HCT116 (cell line): ENCODE results near the gene RNU1-2. TPM values are rescaled to one million over a fixed set of nuclear protein-coding genes. Genes with fewer than 3 reads are reported as not detected.

ENCODE experiments used
- ATAC-seq: fragments of 200-7000 bp; cut with Tn5 transposase; 2 replicates; pipeline ENCODE4 v1.9.1; 2020; ENCODE audit warnings: mild to moderate bottlenecking, moderate library complexity
- BruUV-seq: library from RNA; stranded (reverse); fragments of 400-500 nt; replicated peaks from 2 replicates; lab custom pipeline; 2021; lab: Mats Ljungman, UMichigan
- CTCF ChIA-PET: fragments of 300-600 bp; sonication (Branson Sonifier 250); formaldehyde crosslinking; loops from one replicate; lab custom pipeline; 2021; ENCODE audit warnings: antibody characterized with exemption; lab: Charles Lee
- POLR2A ChIA-PET: fragments of 300-600, 350-600 bp; sonication (Branson Sonifier 250); formaldehyde crosslinking; loops from one replicate; lab custom pipeline; 2021; ENCODE audit warnings: antibody characterized with exemption; lab: Charles Lee
- RAD21 ChIA-PET, 2 experiments: fragments of 300-600 bp; sonication (Branson Sonifier 250); formaldehyde crosslinking; loops; one replicate each; lab custom pipeline; 2023; ENCODE audit warnings: low total read pairs in 2 of 2; ENCODE audit not compliant: uncharacterized antibody in 2 of 2, unreplicated experiment in 2 of 2, low non-redundant PET in 1 of 2; lab: Charles Lee
- DNase-seq: peaks from one replicate; pipeline ENCODE4 v3.0.0-alpha.2; 2010; ENCODE audit warnings: low read depth, low spot score
- H2AFZ ChIP-seq: fragments of 200-600 bp; shearing (Covaris generic), sonication (generic); 2 replicates; pipeline ENCODE4 v1.6.1; 2017; ENCODE audit warnings: low read depth, mixed run types, mixed read lengths, antibody characterized with exemption, low read length; ENCODE audit not compliant: poor library complexity, severe bottlenecking
- H3K27ac ChIP-seq: 2 replicates; pipeline ENCODE4 v1.5.1; 2012; ENCODE audit warnings: low read depth, low read length
- H3K27me3 ChIP-seq: fragments of 200-600 bp; sonication (generic); 2 replicates; pipeline ENCODE4 v1.6.1; 2016; ENCODE audit warnings: mixed run types, low read length, mixed read lengths; ENCODE audit not compliant: insufficient read depth
- H3K36me3 ChIP-seq, 2 experiments: fragments of 200-500 bp in 1 of 2; fragments of 200-600 bp in 1 of 2; sonication (Bioruptor generic) in 1 of 2; sonication (generic) in 1 of 2; 2 replicates each; pipeline versions ENCODE4 v1.5.1 to v1.6.1; 2014 to 2016; ENCODE audit warnings: low read length in 2 of 2, inconsistent platforms in 1 of 2, mixed read lengths in 1 of 2, mixed run types in 1 of 2; ENCODE audit not compliant: insufficient read depth in 2 of 2, control insufficient read depth in 1 of 2
- H3K4me1 ChIP-seq, 2 experiments: fragments of 200-600 bp in 1 of 2; sonication (generic) in 1 of 2; 2 replicates each; pipeline versions ENCODE4 v1.5.1 to v1.6.1; 2012 to 2017; ENCODE audit warnings: low read length in 2 of 2, inconsistent platforms in 1 of 2, mild to moderate bottlenecking in 1 of 2, mixed read lengths in 1 of 2, mixed run types in 1 of 2, moderate library complexity in 1 of 2; ENCODE audit not compliant: insufficient read depth in 2 of 2, control insufficient read depth in 1 of 2
- H3K4me2 ChIP-seq: fragments of 200-600 bp; sonication (generic); 2 replicates; pipeline ENCODE4 v1.6.1; 2017; ENCODE audit warnings: mixed run types, low read length, mixed read lengths
- H3K4me3 ChIP-seq, 2 experiments: fragments of 200-600 bp in 1 of 2; sonication (generic) in 1 of 2; replicated peaks in 1 of 2; 2 replicates each; pipeline ENCODE4 v1.5.1; 2011 to 2016; ENCODE audit warnings: low read length in 2 of 2, control low read depth in 1 of 2, low read depth in 1 of 2, mild to moderate bottlenecking in 1 of 2, mixed read lengths in 1 of 2, mixed run types in 1 of 2
- H3K79me2 ChIP-seq: fragments of 200-600 bp; sonication (generic); 2 replicates; pipeline ENCODE4 v1.6.1; 2017; ENCODE audit warnings: mild to moderate bottlenecking, mixed run types, low read length, moderate library complexity, mixed read lengths; ENCODE audit not compliant: insufficient read depth
- H3K9ac ChIP-seq: fragments of 200-600 bp; sonication (generic); 2 replicates; pipeline ENCODE4 v1.6.1; 2016; ENCODE audit warnings: low read length, mixed read lengths
- H3K9me2 ChIP-seq: fragments of 200-600 bp; sonication (generic), shearing (Covaris generic); 2 replicates; pipeline ENCODE4 v1.6.1; 2017; ENCODE audit warnings: mixed run types, mild to moderate bottlenecking, moderate library complexity; ENCODE audit not compliant: insufficient read depth
- H3K9me3 ChIP-seq, 2 experiments: fragments of 200-500 bp in 1 of 2; fragments of 200-600 bp in 1 of 2; sonication (Bioruptor generic) in 1 of 2; sonication (generic) in 1 of 2; 2 replicates each; pipeline ENCODE4 v1.6.1; 2014 to 2017; ENCODE audit warnings: low read length in 2 of 2, mixed read lengths in 2 of 2, inconsistent platforms in 1 of 2, low read depth in 1 of 2, mild to moderate bottlenecking in 1 of 2, mixed run types in 1 of 2, moderate library complexity in 1 of 2; ENCODE audit not compliant: control insufficient read depth in 1 of 2, insufficient read depth in 1 of 2
- H4K20me1 ChIP-seq: fragments of 200-600 bp; sonication (generic), shearing (Covaris generic); 2 replicates; pipeline ENCODE4 v1.6.1; 2017; ENCODE audit warnings: mixed run types, mild to moderate bottlenecking, moderate library complexity; ENCODE audit not compliant: insufficient read depth
- CEBPB ChIP-seq: IDR thresholded peaks from 2 replicates; pipeline ENCODE4 v1.6.1; 2012; ENCODE audit warnings: low read depth
- EGR1 ChIP-seq: IDR thresholded peaks from 2 replicates; pipeline ENCODE4 v1.6.1; 2012; ENCODE audit warnings: low read depth
- FOSL1 ChIP-seq: IDR thresholded peaks from 2 replicates; pipeline ENCODE4 v1.6.1; 2012; ENCODE audit warnings: low read depth
- SIN3A ChIP-seq: IDR thresholded peaks from 2 replicates; pipeline ENCODE4 v1.6.1; 2012; ENCODE audit warnings: low read depth
- SP1 ChIP-seq: IDR thresholded peaks from 2 replicates; pipeline ENCODE4 v1.6.1; 2012; ENCODE audit warnings: low read depth
- TCF7L2 ChIP-seq: IDR thresholded peaks from 2 replicates; pipeline ENCODE4 v1.7.0; 2011; ENCODE audit warnings: borderline replicate concordance, inconsistent platforms; ENCODE audit not compliant: insufficient read depth, insufficient read length; ENCODE audit errors: extremely low read depth
- YY1 ChIP-seq: IDR thresholded peaks from 2 replicates; pipeline ENCODE4 v1.6.1; 2011; ENCODE audit warnings: low read length, low read depth, moderate library complexity, mild to moderate bottlenecking; ENCODE audit not compliant: insufficient replicate concordance; ENCODE audit errors: extremely low read depth
- ZFX ChIP-seq: fragments of 450-650 bp; IDR thresholded peaks from 2 replicates; pipeline ENCODE4 v1.6.1; 2017
- intact Hi-C: fragments of 100-400 bp; cut with micrococcal nuclease; formaldehyde crosslinking; loops from 2 replicates; pipeline ENCODE4 v1.10.0; 2022
- total RNA-seq: library from RNA; stranded (reverse); gene quantifications from one replicate; pipeline ENCODE4 v1.2.1, GENCODE V29; 2021; ENCODE audit not compliant: unreplicated experiment
- TF ChIP-seq, protein P1 (sequence below): IDR thresholded peaks from 2 replicates; pipeline ENCODE4 v1.6.1; 2012; ENCODE audit warnings: low read depth

Gene RNU1-2
- total RNA-seq, 1 experiment from 2014 or later: 1,685 TPM

DNA sequence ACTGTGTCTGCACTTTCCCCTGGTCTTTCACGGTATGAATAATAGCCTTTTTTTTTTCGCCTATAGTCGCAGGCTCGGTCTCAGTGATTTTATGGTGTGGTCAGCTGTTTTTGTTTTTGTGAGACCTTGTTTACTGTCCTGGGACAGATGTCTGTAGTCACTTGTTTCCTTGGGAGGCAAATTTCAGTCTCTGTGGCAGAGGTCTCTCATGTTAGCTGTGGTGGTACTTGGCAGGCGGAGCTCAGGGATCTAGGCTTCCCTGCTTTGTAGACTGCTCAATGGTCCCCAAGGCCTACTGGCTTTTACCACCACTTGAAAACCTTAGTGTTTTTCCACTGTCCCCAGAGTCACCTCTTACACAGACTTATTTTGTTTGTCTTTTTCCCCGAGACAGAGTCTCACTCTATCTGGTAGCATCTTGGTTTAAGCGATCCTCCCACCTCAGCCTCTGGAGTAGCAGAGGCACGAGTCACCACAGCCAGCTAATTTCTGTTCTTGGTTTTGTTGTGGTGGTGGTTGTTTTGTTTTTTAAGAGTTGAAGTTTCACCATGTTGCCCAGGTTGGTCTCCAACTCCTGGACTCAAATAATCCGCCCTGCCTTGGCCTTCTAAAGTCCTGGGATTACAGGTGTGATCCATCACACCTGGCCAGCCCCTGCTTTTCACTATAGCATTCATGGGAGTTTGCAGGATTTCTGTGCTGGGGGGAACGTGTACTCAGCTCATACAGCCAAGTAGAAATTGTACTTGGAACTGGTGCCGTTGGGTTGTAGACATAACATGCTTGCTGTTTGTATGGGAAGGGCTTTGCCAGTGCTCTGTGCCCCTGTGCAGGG, 10.3 kb downstream of the RNU1-2 start (continued):
- TF ChIP-seq ZFX: no peak
- TF ChIP-seq, all 23 proteins: peak for 0

DNA sequence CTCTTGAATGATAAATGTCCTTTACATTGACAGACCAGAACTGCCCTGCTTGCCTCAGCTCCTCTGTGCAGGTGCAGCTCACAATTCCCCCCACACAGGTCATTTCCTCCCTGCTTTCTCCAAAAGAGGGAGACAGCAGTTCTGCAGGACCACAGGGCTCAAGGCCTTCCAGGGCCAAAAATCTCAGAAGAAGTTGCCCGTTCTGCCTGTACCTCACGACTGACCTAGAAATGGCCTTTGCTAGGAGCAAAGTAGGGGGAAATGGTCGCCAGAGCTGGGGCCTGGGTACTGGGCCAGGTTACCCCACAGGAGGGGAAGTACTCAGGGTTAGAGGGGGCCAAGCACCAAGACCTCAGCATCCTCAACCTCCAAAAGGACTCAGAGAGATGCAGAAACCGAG, 11.1 kb downstream of the RNU1-2 start:
- peaks cover 20 to 47% of the 10 kb centered on the region in 2 experiments for H3K4me1 ChIP-seq
- BruUV-seq: no TSS peak
- RAD21 ChIA-PET: no interaction called here
- no peak overlapping the region for H3K9ac ChIP-seq
- no peaks in the 10 kb centered on the region for H3K36me3 ChIP-seq
- no peaks in the 10 kb centered on the region for H3K27me3 ChIP-seq
- CTCF ChIA-PET: interaction anchor here (2.0 kb wide), 1 partner anchor 286 kb away, joined by 6 read pairs; no protein-coding TSS in a partner anchor
- H2AFZ ChIP-seq: no peak overlapping the region
- intact Hi-C loops: no loop called here
- TF ChIP-seq FOSL1 (no peak), SIN3A (no peak), YY1 (no peak), CEBPB (no peak), TCF7L2 (no peak), SP1 (no peak), ZFX (no peak), EGR1 (no peak)
- TF ChIP-seq, protein P1, sequence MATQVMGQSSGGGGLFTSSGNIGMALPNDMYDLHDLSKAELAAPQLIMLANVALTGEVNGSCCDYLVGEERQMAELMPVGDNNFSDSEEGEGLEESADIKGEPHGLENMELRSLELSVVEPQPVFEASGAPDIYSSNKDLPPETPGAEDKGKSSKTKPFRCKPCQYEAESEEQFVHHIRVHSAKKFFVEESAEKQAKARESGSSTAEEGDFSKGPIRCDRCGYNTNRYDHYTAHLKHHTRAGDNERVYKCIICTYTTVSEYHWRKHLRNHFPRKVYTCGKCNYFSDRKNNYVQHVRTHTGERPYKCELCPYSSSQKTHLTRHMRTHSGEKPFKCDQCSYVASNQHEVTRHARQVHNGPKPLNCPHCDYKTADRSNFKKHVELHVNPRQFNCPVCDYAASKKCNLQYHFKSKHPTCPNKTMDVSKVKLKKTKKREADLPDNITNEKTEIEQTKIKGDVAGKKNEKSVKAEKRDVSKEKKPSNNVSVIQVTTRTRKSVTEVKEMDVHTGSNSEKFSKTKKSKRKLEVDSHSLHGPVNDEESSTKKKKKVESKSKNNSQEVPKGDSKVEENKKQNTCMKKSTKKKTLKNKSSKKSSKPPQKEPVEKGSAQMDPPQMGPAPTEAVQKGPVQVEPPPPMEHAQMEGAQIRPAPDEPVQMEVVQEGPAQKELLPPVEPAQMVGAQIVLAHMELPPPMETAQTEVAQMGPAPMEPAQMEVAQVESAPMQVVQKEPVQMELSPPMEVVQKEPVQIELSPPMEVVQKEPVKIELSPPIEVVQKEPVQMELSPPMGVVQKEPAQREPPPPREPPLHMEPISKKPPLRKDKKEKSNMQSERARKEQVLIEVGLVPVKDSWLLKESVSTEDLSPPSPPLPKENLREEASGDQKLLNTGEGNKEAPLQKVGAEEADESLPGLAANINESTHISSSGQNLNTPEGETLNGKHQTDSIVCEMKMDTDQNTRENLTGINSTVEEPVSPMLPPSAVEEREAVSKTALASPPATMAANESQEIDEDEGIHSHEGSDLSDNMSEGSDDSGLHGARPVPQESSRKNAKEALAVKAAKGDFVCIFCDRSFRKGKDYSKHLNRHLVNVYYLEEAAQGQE: no peak
- H3K9me3 ChIP-seq: no peaks in the 10 kb centered on the region
- H3K4me2 ChIP-seq: no peak overlapping the region
- peak overlapping the region; percentile 89 for H3K27ac ChIP-seq
- POLR2A ChIA-PET: interaction anchor here (0.7 to 1.0 kb wide), 2 partner anchors 12 to 393 kb away, joined by 3 read pairs; no protein-coding TSS in a partner anchor
- no peaks in the 10 kb centered on the region for H3K79me2 ChIP-seq
- H3K9me2 ChIP-seq: no peaks in the 10 kb centered on the region
- H4K20me1 ChIP-seq: no peaks in the 10 kb centered on the region
- DNase-seq: no peak
- no peak for ATAC-seq
- H3K4me3 ChIP-seq: no peak overlapping the region
